Nephron progenitor cell (in vitro differentiated cells): ENCODE measurements around the gene UBE2D2.

Source experiments
- DNase-seq: peaks from one replicate; pipeline ENCODE4 v3.0.0; 2021
- H3K27ac Mint-ChIP-seq: 2 replicates; pipeline ENCODE4 v1.8.0; 2021; ENCODE audit warnings: mild to moderate bottlenecking, moderate library complexity, mixed read lengths
- H3K27me3 Mint-ChIP-seq: 2 replicates; pipeline ENCODE4 v1.8.0; 2021; ENCODE audit warnings: mild to moderate bottlenecking, low read depth, mixed read lengths; ENCODE audit not compliant: poor library complexity
- H3K36me3 Mint-ChIP-seq: 2 replicates; pipeline ENCODE4 v1.8.0; 2021; ENCODE audit warnings: low read depth, mixed read lengths
- H3K4me1 Mint-ChIP-seq: 2 replicates; pipeline ENCODE4 v1.8.0; 2021; ENCODE audit warnings: mixed read lengths
- H3K4me3 Mint-ChIP-seq: 2 replicates; pipeline ENCODE4 v1.8.0; 2021; ENCODE audit warnings: mild to moderate bottlenecking, moderate library complexity, mixed read lengths
- H3K9me3 Mint-ChIP-seq: 2 replicates; pipeline ENCODE4 v1.8.0; 2021; ENCODE audit warnings: mild to moderate bottlenecking, moderate library complexity, mixed read lengths
- TF ChIP-seq, protein P1 (sequence below): fragments of 200-600 bp; sonication (generic); IDR thresholded peaks from 2 replicates; pipeline ENCODE4 v1.5.0; 2021; ENCODE audit warnings: antibody characterized with exemption

UBE2D2 gene

DNA sequence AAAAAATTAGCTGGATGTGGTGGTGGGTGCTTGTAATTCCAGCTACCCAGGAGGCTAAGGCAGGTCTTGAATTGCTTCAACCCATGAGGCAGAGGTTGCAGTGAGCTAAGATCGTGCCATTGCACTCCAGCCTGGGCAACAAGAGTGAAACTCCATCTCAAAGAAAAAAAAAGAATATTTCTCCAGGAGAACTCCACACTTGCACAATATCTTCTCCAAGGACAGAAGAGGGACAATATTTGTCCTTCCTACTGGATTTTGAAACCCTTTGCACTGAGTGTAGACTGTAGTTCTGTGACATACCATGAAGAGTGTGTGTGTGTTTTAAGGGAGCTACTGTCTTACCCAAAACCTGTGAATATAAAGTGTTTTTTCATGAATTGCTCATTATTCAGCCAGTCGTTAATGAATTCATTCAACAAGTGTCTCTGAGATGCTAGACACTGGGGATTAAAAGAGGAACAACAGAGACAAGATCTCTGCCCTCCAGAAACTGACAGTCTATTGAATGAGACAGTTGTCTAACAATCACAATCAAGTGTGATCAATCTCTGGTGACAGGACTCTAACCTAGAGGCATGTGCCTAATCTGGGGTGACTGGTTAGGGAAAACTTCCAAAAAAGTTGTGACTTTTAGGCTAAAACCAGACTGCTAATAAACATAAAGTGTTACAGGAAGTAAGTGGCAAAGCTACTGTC lies 9.8 kb upstream of the UBE2D2 start:
- H3K27me3 Mint-ChIP-seq, result peaks cover 6% of the 10 kb centered on the region
- H3K36me3 Mint-ChIP-seq, result peaks cover 7% of the 10 kb centered on the region
- peaks cover 6% of the 10 kb centered on the region for H3K4me1 Mint-ChIP-seq
- no peak for DNase-seq
- TF ChIP-seq, protein P1, sequence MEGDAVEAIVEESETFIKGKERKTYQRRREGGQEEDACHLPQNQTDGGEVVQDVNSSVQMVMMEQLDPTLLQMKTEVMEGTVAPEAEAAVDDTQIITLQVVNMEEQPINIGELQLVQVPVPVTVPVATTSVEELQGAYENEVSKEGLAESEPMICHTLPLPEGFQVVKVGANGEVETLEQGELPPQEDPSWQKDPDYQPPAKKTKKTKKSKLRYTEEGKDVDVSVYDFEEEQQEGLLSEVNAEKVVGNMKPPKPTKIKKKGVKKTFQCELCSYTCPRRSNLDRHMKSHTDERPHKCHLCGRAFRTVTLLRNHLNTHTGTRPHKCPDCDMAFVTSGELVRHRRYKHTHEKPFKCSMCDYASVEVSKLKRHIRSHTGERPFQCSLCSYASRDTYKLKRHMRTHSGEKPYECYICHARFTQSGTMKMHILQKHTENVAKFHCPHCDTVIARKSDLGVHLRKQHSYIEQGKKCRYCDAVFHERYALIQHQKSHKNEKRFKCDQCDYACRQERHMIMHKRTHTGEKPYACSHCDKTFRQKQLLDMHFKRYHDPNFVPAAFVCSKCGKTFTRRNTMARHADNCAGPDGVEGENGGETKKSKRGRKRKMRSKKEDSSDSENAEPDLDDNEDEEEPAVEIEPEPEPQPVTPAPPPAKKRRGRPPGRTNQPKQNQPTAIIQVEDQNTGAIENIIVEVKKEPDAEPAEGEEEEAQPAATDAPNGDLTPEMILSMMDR, result no peak
- peaks cover 18% of the 10 kb centered on the region for H3K9me3 Mint-ChIP-seq
- no peak overlapping the region for H3K27ac Mint-ChIP-seq
- H3K4me3 Mint-ChIP-seq, result no peak overlapping the region

DNA sequence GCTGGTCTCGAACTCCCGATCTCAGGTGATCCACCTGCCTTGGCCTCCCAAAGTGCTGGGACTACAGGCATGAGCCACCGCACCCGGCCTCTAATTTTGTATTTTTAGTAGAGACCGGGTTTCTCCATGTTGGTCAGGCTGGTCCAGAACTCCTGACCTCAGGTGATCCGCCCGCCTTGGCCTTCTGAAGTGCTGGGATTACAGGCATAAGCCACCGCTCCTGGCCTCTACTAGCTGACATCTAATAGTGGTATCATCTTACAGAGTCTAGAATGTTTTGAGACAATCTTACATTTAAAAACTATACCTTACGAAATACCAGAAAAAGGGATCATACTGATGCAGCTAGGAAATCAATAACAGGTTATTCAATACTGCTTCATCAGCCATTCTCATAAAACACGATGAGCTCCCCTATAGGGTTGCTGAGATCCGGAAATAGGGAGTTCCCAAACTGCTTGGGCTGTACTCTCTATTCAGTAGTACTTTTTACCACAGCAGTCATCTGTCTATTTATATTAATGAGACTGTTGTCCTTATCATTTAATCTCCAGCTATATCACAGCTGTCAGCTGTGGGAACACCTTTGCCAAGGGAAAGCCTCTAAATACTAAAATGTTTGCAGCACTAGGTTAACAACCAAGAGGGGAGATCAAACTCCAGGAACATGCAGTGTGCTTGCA lies 8.1 kb upstream of the UBE2D2 start:
- no peak overlapping the region for H3K4me3 Mint-ChIP-seq
- peaks cover 18% of the 10 kb centered on the region for H3K9me3 Mint-ChIP-seq
- peaks cover 7% of the 10 kb centered on the region for H3K36me3 Mint-ChIP-seq
- H3K27me3 Mint-ChIP-seq, result peaks cover 6% of the 10 kb centered on the region
- no peak overlapping the region for H3K27ac Mint-ChIP-seq
- DNase-seq, result no peak
- peaks cover 6% of the 10 kb centered on the region for H3K4me1 Mint-ChIP-seq
- TF ChIP-seq, protein P1, result no peak

DNA sequence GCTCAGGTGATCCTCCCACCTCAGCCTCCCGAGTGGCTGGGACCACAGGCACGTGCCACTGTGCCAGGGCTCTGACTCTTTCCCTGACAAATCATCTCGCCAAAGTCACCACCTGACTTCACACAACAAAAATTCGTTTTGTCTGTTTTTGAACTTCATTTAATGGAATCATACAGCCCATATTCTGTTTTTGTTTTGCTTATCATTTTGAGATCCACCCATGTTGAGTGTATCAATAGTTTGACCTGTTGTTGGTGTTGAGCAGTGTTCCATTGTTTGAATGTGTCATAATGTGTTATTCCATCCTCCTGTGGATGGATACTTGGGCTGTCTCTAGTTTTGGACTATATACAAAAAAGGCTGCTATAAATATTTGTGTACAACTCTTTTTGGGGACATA lies 6.9 kb upstream of the UBE2D2 start:
- H3K4me1 Mint-ChIP-seq, result no peaks in the 10 kb centered on the region
- peaks cover 11% of the 10 kb centered on the region for H3K9me3 Mint-ChIP-seq
- no peak overlapping the region for H3K27ac Mint-ChIP-seq
- H3K27me3 Mint-ChIP-seq, result no peaks in the 10 kb centered on the region
- H3K4me3 Mint-ChIP-seq, result no peak overlapping the region
- H3K36me3 Mint-ChIP-seq, result no peaks in the 10 kb centered on the region
- TF ChIP-seq, protein P1, result no peak
- no peak for DNase-seq

DNA sequence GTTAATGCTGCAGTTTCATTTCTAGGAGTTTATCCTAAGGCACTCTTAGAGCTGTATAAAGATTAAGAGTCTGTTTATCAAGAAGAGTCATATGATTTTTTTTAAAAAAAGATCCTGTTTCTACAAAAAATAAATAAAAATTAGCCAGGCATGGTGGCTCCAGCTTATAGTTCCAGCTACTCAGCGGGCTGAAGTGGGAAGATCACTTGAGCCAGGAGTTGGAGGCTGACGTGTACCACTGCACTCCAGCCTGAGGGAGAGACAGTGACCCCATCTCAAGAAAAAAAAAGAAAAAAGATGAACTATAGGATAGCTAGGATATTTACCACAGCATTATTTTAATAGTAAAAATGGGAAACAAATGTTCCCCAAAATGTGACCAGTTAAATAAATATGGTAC lies 3.3 kb upstream of the UBE2D2 start:
- no peak overlapping the region for H3K4me3 Mint-ChIP-seq
- TF ChIP-seq, protein P1, result no peak

DNA sequence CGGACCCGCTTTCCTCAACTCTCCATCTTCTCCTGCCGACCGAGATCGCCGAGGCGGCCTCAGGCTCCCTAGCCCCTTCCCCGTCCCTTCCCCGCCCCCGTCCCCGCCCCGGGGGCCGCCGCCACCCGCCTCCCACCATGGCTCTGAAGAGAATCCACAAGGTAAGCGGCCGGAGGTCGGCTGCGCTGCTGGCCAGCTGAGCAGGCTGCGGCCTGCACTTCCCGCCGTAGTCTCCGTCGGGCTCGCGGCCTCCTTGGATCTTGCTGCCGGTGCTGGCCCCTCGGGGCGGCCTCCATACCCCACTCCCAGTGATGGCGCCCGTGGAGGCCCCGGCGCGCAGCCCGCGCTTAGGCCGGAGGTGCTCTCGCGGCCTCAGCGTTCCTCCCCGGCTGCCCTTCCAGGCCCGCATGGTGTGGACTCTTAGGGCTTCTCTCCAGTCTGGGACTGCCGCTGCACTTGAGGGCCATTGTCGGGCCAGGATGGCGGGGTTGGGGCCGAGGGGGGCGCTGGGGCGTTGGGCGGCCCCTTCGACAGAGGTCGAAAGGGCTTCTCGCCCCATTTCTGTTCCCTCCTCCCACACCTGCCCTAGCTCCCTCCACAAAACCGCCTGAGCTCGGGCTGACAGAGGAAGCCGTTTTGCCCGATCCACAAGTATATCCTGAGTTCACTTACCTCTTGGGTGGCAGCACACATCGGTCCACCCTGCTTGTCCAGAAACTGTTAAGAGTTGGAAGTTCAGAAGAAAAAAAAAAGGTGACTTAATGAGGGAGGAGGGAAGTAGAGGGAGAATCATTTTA lies 714 bp downstream of the UBE2D2 start:
- Mint-ChIP-seq H3K36me3 (peaks cover 35% of the 10 kb centered on the region), H3K27ac (peak overlapping the region; percentile 96), H3K4me3 (peak overlapping the region; percentile 94), H3K27me3 (no peaks in the 10 kb centered on the region), H3K9me3 (no peaks in the 10 kb centered on the region), H3K4me1 (peaks cover 39% of the 10 kb centered on the region)
- DNase-seq, result peak; percentile 65
- TF ChIP-seq, protein P1, result no peak

More for the DNA sequence above, 3.3 kb upstream of the UBE2D2 start:
- H3K27ac Mint-ChIP-seq, result no peak overlapping the region
- no peaks in the 10 kb centered on the region for H3K9me3 Mint-ChIP-seq
- peaks cover 2% of the 10 kb centered on the region for H3K36me3 Mint-ChIP-seq
- peaks cover 16% of the 10 kb centered on the region for H3K4me1 Mint-ChIP-seq
- no peaks in the 10 kb centered on the region for H3K27me3 Mint-ChIP-seq
- no peak for DNase-seq
